ENCODE data around the gene NT5C2. TPM values are rescaled to one million over a fixed set of nuclear protein-coding genes. Genes with fewer than 3 reads are reported as not detected.

The NT5C2 gene
- total and polyA plus RNA-seq, 2 of the 4 experiments (the other 2 are of a cell fraction): 60.0 to 65.1 TPM

- Histone ChIP-seq H3K4me3 (ENCODE audit: insufficient read depth, low read depth, low read length) (no peak overlapping the region), H4K5ac (ENCODE audit: low read depth, low read length) (no peak overlapping the region), H3K27ac (ENCODE audit: insufficient read depth, low read length) (peak overlapping the region; percentile 69), H4K8ac (ENCODE audit: low read depth in 2 of 2, low read length in 2 of 2) (peak overlapping the region in 1 of 2 experiments; percentile 11; a peak in 1 of 4 replicates), H2BK15ac (ENCODE audit: low read depth, low read length) (peak overlapping the region; percentile 70; the same call in 1 of the 3 replicates), H3K9me1 (ENCODE audit: insufficient read depth, low read length) (no peaks in the 10 kb centered on the region), H3K9ac (ENCODE audit: low read depth, low read length) (no peak overlapping the region; the same call in 1 of the 2 replicates), H4K20me1 (ENCODE audit: insufficient read depth, low read length) (no peaks in the 10 kb centered on the region), H3K79me1 (ENCODE audit: low read depth in 1 of 2, low read length in 2 of 2) (no peaks in the 10 kb centered on the region), H2BK5ac (ENCODE audit: low read depth, low read length, poor library complexity, severe bottlenecking) (no peak overlapping the region), H2BK120ac (ENCODE audit: low read depth, low read length) (peak overlapping the region; percentile 71), H3K36me3 (ENCODE audit: control insufficient read depth, insufficient read depth, low read length) (no peaks in the 10 kb centered on the region), H2AK5ac (ENCODE audit: low read depth, low read length) (peak overlapping the region; percentile 61; the same call in 1 of the 2 replicates), H2AFZ (replicated peaks; ENCODE audit: low read length, poor library complexity) (no peak overlapping the region), H3K4ac (ENCODE audit: low read depth, low read length) (no peak overlapping the region; the same call in 1 of the 2 replicates), H2AK9ac (replicated peaks; ENCODE audit: low read depth, low read length, poor library complexity) (no peak overlapping the region), H4K91ac (ENCODE audit: insufficient read depth, low read depth, low read length) (peak overlapping the region; percentile 56; the same call in 1 of the 2 replicates), H3K27me3 (ENCODE audit: control insufficient read depth, insufficient read depth, low read length) (no peaks in the 10 kb centered on the region), H3K18ac (ENCODE audit: low read depth, low read length) (no peak overlapping the region; the same call in 1 of the 2 replicates), H3K4me1 (ENCODE audit: control insufficient read depth, insufficient read depth, low read length) (peaks cover 7% of the 10 kb centered on the region; the same call in 1 of the 2 replicates), H3K4me2 (ENCODE audit: low read depth, low read length) (no peak overlapping the region), H3K14ac (replicated peaks; ENCODE audit: low read depth, low read length) (no peak overlapping the region), H3K56ac (ENCODE audit: extremely low read depth, insufficient read depth, low read length) (no peak overlapping the region), H3K9me3 (ENCODE audit: control insufficient read depth, insufficient read depth, low read length) (no peaks in the 10 kb centered on the region), H3K23ac (ENCODE audit: low read depth, low read length) (no peak overlapping the region), H2BK20ac (ENCODE audit: low read depth, low read length) (peak overlapping the region; percentile 58)
- no CpG with 5 or more reads among the region's 8 CpGs for WGBS, 2 experiments (ENCODE audit: extremely low coverage in 2 of 2, insufficient read length in 1 of 2)
- POLR2A ChIA-PET (ENCODE audit: unreplicated experiment): no interaction called here
- no TSS peak for BruUV-seq (replicated peaks)
- CTCF ChIA-PET: interaction anchor here (0.9 kb wide), 1 partner anchor 23 kb away, joined by 4 read pairs; no protein-coding TSS in a partner anchor
- intact Hi-C loops (cut with micrococcal nuclease): no loop called here
- DNase-seq (peak; percentile 64), ATAC-seq (ENCODE audit: low read depth) (peak; percentile 79)
- in situ Hi-C loops (cut with MboI; ENCODE audit: low sequenced_read_pairs): no loop called here
- dilution Hi-C loops (cut with HindIII; ENCODE audit: low sequenced_read_pairs, unreplicated experiment): no loop called here
- TF ChIP-seq MXI1 (IDR thresholded peaks at IDR 0.05; ENCODE audit: borderline replicate concordance, low read depth, low read length) (no peak), CEBPB (IDR thresholded peaks at IDR 0.05; ENCODE audit: low read depth, low read length) (peak; percentile 53), RCOR1 (IDR thresholded peaks at IDR 0.05; ENCODE audit: insufficient replicate concordance, low read length) (no peak), RAD21 (IDR thresholded peaks at IDR 0.05; ENCODE audit: low read length) (no peak), MAFK (IDR thresholded peaks at IDR 0.05; ENCODE audit: low read depth, low read length) (peak; percentile 75), CHD1 (IDR thresholded peaks at IDR 0.05; ENCODE audit: low read depth, low read length) (no peak), FOS (IDR thresholded peaks at IDR 0.05; ENCODE audit: low read depth, low read length) (no peak), POLR2A (IDR thresholded peaks at IDR 0.05; ENCODE audit: low read depth, low read length) (no peak), USF2 (IDR thresholded peaks at IDR 0.05; ENCODE audit: low read depth, low read length) (no peak), NFE2L2 (IDR thresholded peaks at IDR 0.05; ENCODE audit: low read depth, low read length) (no peak)
Measured at GRCh38 chr10:103204353-103205255, 11.5 kb upstream of the NT5C2 start.

Measured in IMR-90 (cell line).